ENCODE results near the gene RAI1. TPM values are rescaled to one million over a fixed set of nuclear protein-coding genes. Genes with fewer than 3 reads are reported as not detected.

RAI1 gene
- total and polyA plus RNA-seq, 5 experiments from 2014 or later = 1.5 to 35.2 (median 4.0) TPM

DNA sequence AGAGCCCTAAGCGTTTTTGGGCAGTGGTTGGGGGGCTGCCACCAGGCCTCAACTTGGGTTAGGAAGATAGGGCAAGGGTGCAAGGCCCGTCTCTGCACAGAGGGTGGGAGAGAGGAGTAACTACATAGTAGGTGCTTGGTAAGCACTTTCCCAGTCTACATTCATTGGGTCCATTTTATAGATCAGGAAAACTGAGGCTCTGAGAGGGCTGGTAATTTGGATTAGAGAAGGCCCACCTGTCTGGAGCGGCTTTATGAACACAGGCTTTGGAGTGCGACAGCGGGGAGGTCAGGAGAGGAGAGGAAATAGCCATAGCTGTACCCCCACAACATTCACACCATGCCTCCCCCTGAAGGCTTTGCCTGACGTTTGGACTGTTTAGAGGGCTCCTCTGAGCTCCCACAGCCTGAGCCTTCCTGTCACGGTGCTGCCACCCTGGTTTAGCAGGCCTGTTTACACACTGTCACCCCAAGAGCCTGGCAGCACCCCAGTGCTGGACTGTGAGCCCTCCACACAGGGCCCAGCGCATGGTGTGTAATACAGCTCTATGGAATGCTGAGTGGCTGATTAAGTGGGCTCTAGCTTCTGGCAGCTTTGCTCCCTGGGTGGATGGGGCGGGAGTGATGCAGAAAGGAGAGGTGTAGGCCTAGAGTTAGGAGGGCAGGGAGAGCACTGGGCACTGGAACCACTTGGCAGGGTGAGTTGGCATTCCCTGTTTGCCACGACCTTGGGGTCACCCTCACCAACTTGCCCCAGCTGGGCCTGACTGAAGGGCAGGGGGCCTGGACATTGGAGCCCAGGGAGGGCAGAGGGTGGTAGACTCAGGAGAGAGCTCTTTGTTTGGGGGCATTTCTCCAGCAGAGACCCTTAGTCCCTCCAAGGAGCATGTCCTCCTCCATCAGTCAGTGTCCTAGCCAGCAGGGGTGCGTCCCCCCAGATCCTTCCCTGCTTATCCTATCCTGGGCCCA lies 73.7 kb downstream of the RAI1 start:
- H3K4me1 Mint-ChIP-seq = peaks cover 48 to 91% (median 91%) of the 10 kb centered on the region in 4 donors
- H3K9me3 Mint-ChIP-seq = no peaks in the 10 kb centered on the region
- no peak for ATAC-seq
- no peak for DNase-seq
- peaks cover 0 to 4% (median 0%) of the 10 kb centered on the region in 3 donors for H3K36me3 Mint-ChIP-seq
- H3K27ac Mint-ChIP-seq = peak overlapping the region; percentile 71 to 100 (median 94)
- peak overlapping the region in 9 of 10 donors; percentile 7 to 96 (median 49) for H3K4me3 Mint-ChIP-seq
- POLR2A ChIA-PET = interaction anchor here (0.6 to 6.5 kb wide), 10 partner anchors 15 to 79 kb away, joined by 3 to 55 read pairs (median 4); no protein-coding TSS in a partner anchor
- H3K27me3 Mint-ChIP-seq = no peaks in the 10 kb centered on the region

DNA sequence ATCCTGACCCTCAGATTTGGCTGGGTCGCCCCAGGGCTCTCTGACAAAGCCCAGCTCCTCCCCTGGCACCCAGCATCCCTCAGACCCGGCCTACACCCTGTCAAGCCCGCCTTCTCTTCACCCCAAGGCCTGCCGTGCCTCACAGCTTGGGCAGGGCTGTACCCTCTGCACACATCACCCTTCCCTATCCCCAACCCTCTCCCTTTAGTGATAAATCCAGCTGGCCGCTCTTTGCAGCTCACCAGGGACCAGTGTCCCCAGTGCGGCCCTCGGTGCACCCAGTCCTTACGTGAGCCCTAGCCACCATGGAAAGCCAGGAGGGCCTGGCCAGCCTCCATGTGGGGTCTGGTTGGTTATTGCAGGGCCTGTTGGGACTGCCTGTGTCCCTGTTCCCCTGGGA lies 74.5 kb downstream of the RAI1 start:
- POLR2A ChIA-PET = interaction anchor here (0.6 to 6.5 kb wide), 7 partner anchors 15 to 62 kb away, joined by 3 to 55 read pairs (median 4); no protein-coding TSS in a partner anchor
- DNase-seq = no peak
- peak overlapping the region in 7 of 10 donors; percentile 7 to 91 (median 48) for H3K4me3 Mint-ChIP-seq

DNA sequence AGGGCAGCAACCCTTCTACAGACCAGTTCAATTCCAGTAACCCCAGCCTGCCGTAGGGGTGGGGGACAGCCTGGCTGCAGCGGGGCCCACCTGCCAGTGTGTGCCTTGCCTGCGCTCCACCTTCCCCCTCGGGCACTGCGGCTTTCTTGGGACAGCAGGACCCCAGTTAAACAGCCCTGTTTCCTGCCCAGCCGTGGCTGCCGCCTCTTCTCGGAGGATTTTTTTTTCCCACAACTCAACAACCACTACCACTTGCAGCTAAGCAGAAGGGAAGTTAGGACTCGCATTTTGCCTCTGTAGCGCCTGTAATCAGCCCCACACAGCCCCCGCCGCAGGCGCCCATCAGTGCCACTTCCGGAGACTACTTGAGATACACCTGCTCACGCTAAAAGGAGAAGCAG lies 76.1 kb downstream of the RAI1 start:
- Mint-ChIP-seq H3K9me3 (no peaks in the 10 kb centered on the region), H3K36me3 (peaks cover 0 to 4% (median 0%) of the 10 kb centered on the region in 3 donors), H3K4me1 (peaks cover 47 to 88% (median 81%) of the 10 kb centered on the region in 4 donors), H3K4me3 (peak overlapping the region; percentile 70 to 89 (median 83)), H3K27me3 (no peaks in the 10 kb centered on the region), H3K27ac (peak overlapping the region; percentile 90 to 98 (median 94))
- ATAC-seq (peak; percentile 65 to 73), DNase-seq (peak in 8 of 10 donors; percentile 33 to 77 (median 50))
- POLR2A ChIA-PET = interaction anchor here (0.6 to 6.5 kb wide), 17 partner anchors 8 to 366 kb away, joined by 3 to 55 read pairs (median 5); partner anchors contain the start of gene SREBF1

More for the DNA sequence above, 74.5 kb downstream of the RAI1 start:
- no peak for ATAC-seq
- H3K36me3 Mint-ChIP-seq = peaks cover 0 to 4% (median 0%) of the 10 kb centered on the region in 3 donors
- peak overlapping the region; percentile 71 to 99 (median 89) for H3K27ac Mint-ChIP-seq
- H3K9me3 Mint-ChIP-seq = no peaks in the 10 kb centered on the region
- peaks cover 46 to 85% (median 84%) of the 10 kb centered on the region in 4 donors for H3K4me1 Mint-ChIP-seq
- H3K27me3 Mint-ChIP-seq = no peaks in the 10 kb centered on the region

DNA sequence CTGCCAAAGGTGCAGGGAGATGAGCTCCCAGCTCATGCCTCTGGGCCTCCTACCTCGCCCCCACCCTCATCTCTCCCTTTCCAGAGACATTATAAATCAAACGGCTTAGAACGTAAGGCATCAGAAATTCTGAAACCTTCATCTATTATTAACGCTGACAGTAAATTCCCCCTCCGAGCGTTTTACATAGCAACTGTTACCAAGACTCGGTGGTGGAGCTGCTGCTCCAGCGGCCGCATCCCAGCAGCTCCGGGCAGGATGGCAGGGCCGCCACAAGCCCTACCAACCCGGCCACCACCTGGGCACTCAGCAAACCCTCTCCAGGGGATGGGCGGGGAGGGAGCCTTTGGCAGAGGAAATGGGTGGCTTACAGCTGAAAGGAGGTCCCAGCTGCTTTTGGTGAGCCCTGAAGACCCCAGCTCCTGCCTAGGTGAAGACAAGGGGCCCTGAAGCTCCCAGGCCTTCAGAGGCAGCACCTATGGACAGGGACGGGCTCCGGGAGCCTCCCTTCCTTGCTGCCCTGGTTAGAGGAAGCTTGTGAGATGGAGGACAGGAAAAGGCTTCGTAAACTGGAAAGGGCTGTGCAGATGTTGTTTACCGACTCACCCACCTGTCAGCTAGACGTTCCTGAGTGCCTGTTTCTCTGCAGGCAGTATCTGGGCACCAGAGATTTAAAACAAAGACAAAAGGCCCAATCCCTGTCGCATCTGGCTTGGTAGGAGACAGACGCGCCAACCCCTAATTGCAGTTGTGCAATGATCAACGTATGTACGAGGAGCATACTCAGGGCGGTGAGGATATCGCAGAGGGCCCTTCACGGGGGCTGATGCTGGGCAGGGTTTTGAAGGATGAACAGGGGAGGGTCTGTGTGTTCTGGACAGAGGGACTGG lies 76.9 kb downstream of the RAI1 start:
- H3K9me3 Mint-ChIP-seq = no peaks in the 10 kb centered on the region
- H3K27ac Mint-ChIP-seq = peak overlapping the region; percentile 90 to 98 (median 94)
- H3K27me3 Mint-ChIP-seq = no peaks in the 10 kb centered on the region
- H3K4me1 Mint-ChIP-seq = peaks cover 44 to 85% (median 77%) of the 10 kb centered on the region in 4 donors
- H3K4me3 Mint-ChIP-seq = peak overlapping the region; percentile 70 to 89 (median 83)
- ATAC-seq (peak; percentile 22 to 50), DNase-seq (peak in 1 of 10 donors; percentile 14)
- POLR2A ChIA-PET = interaction anchor here (0.9 to 6.5 kb wide), 17 partner anchors 9 to 367 kb away, joined by 3 to 55 read pairs (median 5); no protein-coding TSS in a partner anchor
- peaks cover 0 to 4% (median 0%) of the 10 kb centered on the region in 3 donors for H3K36me3 Mint-ChIP-seq

DNA sequence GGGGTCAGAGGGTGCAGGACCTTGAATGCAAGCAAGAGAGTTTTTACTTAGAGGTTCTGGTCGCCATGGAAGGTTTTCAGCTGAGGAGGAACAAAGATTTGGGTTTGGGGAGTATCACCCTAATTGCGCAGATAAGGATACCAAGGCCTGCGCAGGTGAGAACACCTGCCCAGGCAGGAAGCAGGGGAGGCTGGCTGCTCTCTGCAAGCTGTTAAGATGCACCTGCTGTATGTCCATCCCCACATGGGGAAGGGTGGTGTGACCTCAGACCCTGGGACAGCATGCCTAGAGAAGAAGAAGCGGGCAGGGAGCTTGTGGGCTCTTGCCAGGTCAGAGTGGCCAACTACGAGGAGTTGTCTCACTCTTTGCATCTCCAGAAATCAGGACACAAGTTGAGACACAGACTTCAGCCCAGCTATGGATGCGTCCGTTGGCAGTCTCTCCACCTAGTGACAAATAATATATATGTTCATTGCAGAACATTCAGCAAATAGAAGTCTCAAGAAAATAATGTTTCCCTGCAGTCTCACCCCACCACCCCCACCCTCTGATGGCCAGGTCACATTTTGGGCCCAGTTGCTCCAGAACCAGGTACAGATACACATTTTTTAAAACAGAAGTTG lies 77.8 kb downstream of the RAI1 start:
- POLR2A ChIA-PET = interaction anchor here (0.7 to 6.5 kb wide), 10 partner anchors 10 to 90 kb away, joined by 4 to 55 read pairs (median 7); no protein-coding TSS in a partner anchor
- Mint-ChIP-seq H3K27me3 (no peaks in the 10 kb centered on the region), H3K4me1 (peaks cover 46 to 86% (median 77%) of the 10 kb centered on the region in 4 donors), H3K27ac (peak overlapping the region; percentile 90 to 98 (median 94)), H3K9me3 (no peaks in the 10 kb centered on the region), H3K4me3 (peak overlapping the region in 4 of 10 donors; percentile 19 to 89 (median 81)), H3K36me3 (peaks cover 0 to 4% (median 0%) of the 10 kb centered on the region in 3 donors)
- DNase-seq (no peak), ATAC-seq (no peak)

DNA sequence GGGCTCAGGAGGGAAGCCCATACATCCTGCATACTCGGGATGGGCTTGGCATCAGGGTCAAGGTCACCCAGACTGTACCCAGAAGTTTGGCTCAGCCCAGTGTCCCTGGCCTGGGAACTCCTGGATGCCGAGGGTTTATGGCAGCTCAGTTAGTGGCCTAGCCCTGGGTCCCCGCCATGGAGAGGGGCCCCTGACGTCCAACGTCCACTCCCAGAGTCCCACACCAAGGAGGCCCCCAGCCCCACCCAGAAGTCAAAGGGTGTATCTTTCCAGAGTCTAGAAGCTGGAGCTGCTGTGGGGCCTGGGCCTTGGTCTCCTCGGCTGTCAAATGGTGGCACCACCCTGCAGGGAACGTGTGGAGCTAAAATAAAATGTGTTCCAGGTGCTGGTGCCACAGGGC lies 79.1 kb downstream of the RAI1 start:
- H3K4me3 Mint-ChIP-seq = no peak overlapping the region
- DNase-seq (no peak), ATAC-seq (no peak)
- POLR2A ChIA-PET = interaction anchor here (1.7 kb wide), 1 partner anchor 10 kb away, joined by 8 read pairs; no protein-coding TSS in a partner anchor
- H3K9me3 Mint-ChIP-seq = no peaks in the 10 kb centered on the region
- peaks cover 0 to 4% (median 0%) of the 10 kb centered on the region in 3 donors for H3K36me3 Mint-ChIP-seq
- no peaks in the 10 kb centered on the region for H3K27me3 Mint-ChIP-seq
- peaks cover 46 to 83% (median 76%) of the 10 kb centered on the region in 4 donors for H3K4me1 Mint-ChIP-seq
- H3K27ac Mint-ChIP-seq = peak overlapping the region in 3 of 10 donors; percentile 37 to 92 (median 90)

DNA sequence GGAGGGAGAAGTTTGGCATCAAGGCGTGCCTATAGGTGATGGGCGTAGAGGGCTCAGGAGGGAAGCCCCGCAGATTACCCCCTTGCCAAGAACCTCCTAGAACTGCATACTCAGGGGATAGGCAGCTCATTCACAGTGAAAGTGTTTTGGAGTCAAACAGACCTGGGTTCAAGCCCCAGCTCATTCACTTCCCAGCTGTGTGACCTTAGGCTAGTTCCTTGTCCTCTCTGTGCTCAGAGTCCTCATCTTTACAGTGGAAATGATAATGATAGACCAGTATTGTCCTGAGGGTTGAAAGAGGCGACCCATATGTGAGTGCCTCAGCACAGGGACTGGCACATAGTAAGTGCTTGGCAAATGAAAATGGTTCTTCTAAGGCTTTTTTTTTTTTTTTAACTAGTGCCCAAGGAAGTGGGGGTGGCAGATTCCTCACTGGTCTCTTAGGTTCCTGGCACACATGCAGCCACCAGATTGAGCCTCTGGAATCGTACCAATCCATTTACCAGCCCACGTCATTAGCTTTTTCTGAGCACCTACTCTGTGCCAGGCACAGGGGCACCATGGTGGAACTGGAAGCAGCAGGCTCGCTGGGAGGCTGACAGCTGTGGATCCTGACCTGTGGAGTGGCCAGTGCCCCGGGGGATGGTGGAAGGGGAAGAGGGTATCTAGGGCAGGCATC lies 79.8 kb downstream of the RAI1 start:
- Mint-ChIP-seq H3K4me1 (peaks cover 44 to 83% (median 76%) of the 10 kb centered on the region in 4 donors), H3K36me3 (peaks cover 0 to 4% (median 0%) of the 10 kb centered on the region in 3 donors), H3K9me3 (no peaks in the 10 kb centered on the region), H3K4me3 (no peak overlapping the region), H3K27ac (peak overlapping the region in 6 of 10 donors; percentile 6 to 90 (median 58)), H3K27me3 (no peaks in the 10 kb centered on the region)
- ATAC-seq (no peak), DNase-seq (no peak)
- POLR2A ChIA-PET = interaction anchor here (0.7 to 1.7 kb wide), 3 partner anchors 10 to 82 kb away, joined by 3 to 8 read pairs (median 4); no protein-coding TSS in a partner anchor

DNA sequence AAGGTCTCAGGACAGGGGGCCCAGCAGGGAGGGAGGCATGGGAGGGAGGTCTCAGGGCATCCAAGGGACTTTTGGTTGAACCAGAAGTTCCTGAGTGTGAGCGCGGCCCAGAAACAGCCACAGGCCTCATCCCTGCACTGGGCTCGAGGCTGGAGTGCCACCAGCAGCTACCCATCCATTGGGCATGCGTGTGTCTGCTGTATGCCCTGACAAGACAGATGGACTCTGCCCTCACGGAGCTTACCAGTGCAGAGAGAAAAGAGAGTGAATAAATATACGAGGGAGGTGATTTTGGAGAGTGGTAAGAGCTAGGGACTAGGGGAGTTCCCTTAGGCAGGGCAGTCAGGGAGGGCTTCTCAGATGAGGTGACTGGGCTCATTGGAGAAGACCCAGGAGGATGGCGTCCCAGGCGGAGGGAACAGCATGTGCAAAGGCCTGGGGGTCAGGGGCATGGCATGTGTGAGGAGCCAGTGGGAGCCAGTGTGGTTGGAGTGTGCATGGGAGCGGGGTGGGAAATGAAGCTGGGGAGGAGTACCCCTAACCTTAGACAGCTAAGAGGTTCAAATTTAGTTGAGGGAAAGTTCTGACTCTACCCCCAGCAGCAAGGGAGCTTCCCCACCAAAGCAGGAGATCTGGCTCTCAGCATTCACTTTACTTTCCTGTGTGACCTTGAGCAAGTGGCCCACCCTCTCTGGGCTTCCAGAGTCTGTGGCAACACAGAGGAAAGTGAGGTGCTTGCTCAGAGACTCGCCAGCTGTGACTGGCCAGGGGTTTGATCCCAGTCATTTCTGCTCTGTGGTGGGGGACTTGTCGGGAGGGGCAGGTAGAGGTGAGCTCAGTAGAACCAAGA lies 80.9 kb downstream of the RAI1 start:
- Mint-ChIP-seq H3K4me3 (no peak overlapping the region), H3K4me1 (peaks cover 48 to 82% (median 77%) of the 10 kb centered on the region in 4 donors), H3K36me3 (peaks cover 0 to 4% (median 0%) of the 10 kb centered on the region in 3 donors), H3K27ac (peak overlapping the region in 8 of 10 donors; percentile 45 to 90 (median 74)), H3K9me3 (no peaks in the 10 kb centered on the region), H3K27me3 (no peaks in the 10 kb centered on the region)
- ATAC-seq = no peak
- POLR2A ChIA-PET = interaction anchor here (0.7 to 1.5 kb wide), 8 partner anchors 12 to 74 kb away, joined by 3 to 6 read pairs (median 4); partner anchors contain the start of gene SREBF1
- no peak for DNase-seq

DNA sequence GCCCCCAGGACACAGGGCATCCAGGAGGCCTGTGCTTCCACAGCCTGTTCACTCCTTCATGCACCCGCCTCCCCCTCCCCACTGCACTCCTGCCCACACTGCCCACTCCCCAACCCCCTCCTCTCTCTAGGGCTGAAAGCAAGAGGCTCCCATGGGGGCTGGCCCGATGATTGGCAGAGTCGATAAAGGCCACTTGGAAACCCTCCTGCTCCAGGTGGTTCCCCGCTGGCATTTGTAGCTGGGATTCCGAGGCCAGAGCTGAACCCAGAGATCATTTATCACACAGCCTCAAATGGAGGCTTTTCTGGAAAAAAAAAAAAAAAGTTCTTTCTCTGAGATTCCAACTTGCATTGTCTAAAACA lies 81.5 kb downstream of the RAI1 start:
- DNase-seq (no peak), ATAC-seq (no peak)
- POLR2A ChIA-PET = interaction anchor here (0.7 to 1.5 kb wide), 8 partner anchors 9 to 210 kb away, joined by 3 to 6 read pairs (median 3); partner anchors contain the start of genes DRC3, SREBF1 and TOM1L2
- Mint-ChIP-seq H3K4me1 (peaks cover 43 to 76% (median 73%) of the 10 kb centered on the region in 4 donors), H3K27ac (peak overlapping the region in 1 of 10 donors; percentile 29), H3K4me3 (no peak overlapping the region), H3K27me3 (no peaks in the 10 kb centered on the region), H3K36me3 (peaks cover 0 to 4% (median 0%) of the 10 kb centered on the region in 3 donors), H3K9me3 (no peaks in the 10 kb centered on the region)

DNA sequence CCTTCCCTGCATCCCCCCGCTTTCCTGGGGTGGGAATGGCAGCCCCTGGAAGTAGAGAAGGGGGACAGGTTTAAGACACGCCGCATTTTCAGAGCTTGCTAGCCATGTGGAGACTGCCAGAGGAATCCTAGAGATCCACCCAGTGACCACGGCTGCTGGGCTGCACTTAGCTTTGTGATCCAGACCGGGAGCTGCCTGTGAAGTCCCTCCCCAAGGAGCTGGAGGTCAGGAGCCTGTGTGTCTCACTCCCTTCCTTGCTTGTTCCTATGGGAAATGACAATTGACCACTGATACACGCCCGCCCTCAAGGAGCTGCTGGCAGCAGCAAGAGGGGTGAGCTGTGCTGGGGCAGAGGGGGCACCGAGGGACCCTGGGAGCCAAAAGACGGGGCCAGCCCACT lies 81.9 kb downstream of the RAI1 start:
- no peaks in the 10 kb centered on the region for H3K9me3 Mint-ChIP-seq
- H3K4me3 Mint-ChIP-seq = no peak overlapping the region
- POLR2A ChIA-PET = interaction anchor here (0.7 to 1.5 kb wide), 7 partner anchors 10 to 209 kb away, joined by 3 to 6 read pairs (median 3); partner anchors contain the start of genes DRC3 and TOM1L2
- ATAC-seq = no peak
- peaks cover 0 to 4% (median 0%) of the 10 kb centered on the region in 3 donors for H3K36me3 Mint-ChIP-seq
- DNase-seq = no peak
- H3K27me3 Mint-ChIP-seq = no peaks in the 10 kb centered on the region
- H3K4me1 Mint-ChIP-seq = peaks cover 40 to 74% (median 71%) of the 10 kb centered on the region in 4 donors
- H3K27ac Mint-ChIP-seq = peak overlapping the region in 3 of 10 donors; percentile 34 to 80 (median 75)

All from naive thymus-derived CD8-positive, alpha-beta T cell (primary cell).